ENCODE results near the gene SPIRE1.

GRCh38 chr18:12426924-12427323 is 231.0 kb downstream of the SPIRE1 start:
- no peak for TF ChIP-seq CTCF (IDR thresholded peaks at IDR 0.05; ENCODE audit: insufficient read depth, low read length, poor library complexity, severe bottlenecking)
- TF ChIP-seq EZH2phosphoT487 (conservative IDR thresholded peaks at IDR 0.05; ENCODE audit: low read length): no peak
